B cell (primary cell): ENCODE measurements around the gene NFASC.

ENCODE experiments used
- CTCF ChIP-seq: fragments of 200-600 bp; IDR thresholded peaks from one replicate; pipeline ENCODE4 v1.8.0; 2022; ENCODE audit warnings: antibody characterized with exemption, mild to moderate bottlenecking
- EZH2 ChIP-seq: IDR thresholded peaks from 2 replicates; pipeline ENCODE4 v1.6.1; 2012; ENCODE audit warnings: borderline replicate concordance, low read depth, mild to moderate bottlenecking, moderate library complexity, low read length; ENCODE audit not compliant: insufficient read depth, poor library complexity, severe bottlenecking

GRCh38 chr1:204977318-204977717, 106.7 kb downstream of the NFASC start:
- no peak for TF ChIP-seq CTCF
- no peak for TF ChIP-seq EZH2
